ENCODE measurements around the gene FIGNL2. TPM values are rescaled to one million over a fixed set of nuclear protein-coding genes. Genes with fewer than 3 reads are reported as not detected.

FIGNL2 gene
- total and polyA plus RNA-seq, 4 donors, result 0.06 to 0.70 (median 0.33) TPM

- H3K9me3 ChIP-seq (ENCODE audit: control insufficient read depth in 4 of 4, low read length in 3 of 4), result no peaks in the 10 kb centered on the region
- DNase-seq (ENCODE audit: low spot score), result no peak
Measured at GRCh38 chr12:51873251-51873994, 24.9 kb upstream of the FIGNL2 start.

DNA sequence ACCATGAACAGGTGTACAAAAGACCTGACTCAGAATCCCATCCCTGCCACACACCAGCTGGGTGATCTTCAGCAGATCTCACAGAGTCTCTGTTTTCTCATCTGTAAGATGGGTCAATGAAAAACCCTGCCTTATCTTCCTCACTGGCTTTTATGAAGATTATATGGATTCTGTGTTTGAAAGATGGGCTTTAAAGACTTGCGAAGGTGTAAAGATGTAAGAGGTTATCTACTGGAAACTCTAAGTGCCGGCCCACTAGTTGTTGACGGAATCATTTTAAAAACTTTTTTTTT, 24.1 kb upstream of the FIGNL2 start:
- H3K4me1 ChIP-seq (ENCODE audit: control insufficient read depth in 4 of 4, insufficient read depth in 4 of 4, low read length in 3 of 4), result peaks cover 0 to 9% (median 5%) of the 10 kb centered on the region in 4 donors
- H3K9ac ChIP-seq (ENCODE audit: low read depth in 1 of 2, low read length in 2 of 2), result no peak overlapping the region
- no peaks in the 10 kb centered on the region for H3K36me3 ChIP-seq (ENCODE audit: control insufficient read depth in 4 of 4, insufficient read depth in 3 of 4, low read depth in 1 of 4, low read length in 3 of 4)
- H3K27ac ChIP-seq (ENCODE audit: low read depth in 1 of 2, low read length in 2 of 2), result no peak overlapping the region
- WGBS, result 97% methylated on average over 3 of the region's 3 CpGs
- no peak overlapping the region for H3K4me3 ChIP-seq (ENCODE audit: low read depth in 1 of 3, low read length in 3 of 3)
- DNase-seq (ENCODE audit: low spot score), result no peak
- H3K27me3 ChIP-seq (ENCODE audit: control insufficient read depth in 4 of 4, insufficient read depth in 4 of 4, low read length in 3 of 4), result peaks cover 0 to 2% (median 0%) of the 10 kb centered on the region in 4 donors
- no peaks in the 10 kb centered on the region for H3K9me3 ChIP-seq (ENCODE audit: control insufficient read depth in 4 of 4, low read length in 3 of 4)
- no peak for TF ChIP-seq RAD21 (IDR thresholded peaks at IDR 0.05)
- TF ChIP-seq YY1 (IDR thresholded peaks at IDR 0.05), result no peak
- TF ChIP-seq ZBTB33 (IDR thresholded peaks at IDR 0.05), result no peak
- TF ChIP-seq, protein P1, sequence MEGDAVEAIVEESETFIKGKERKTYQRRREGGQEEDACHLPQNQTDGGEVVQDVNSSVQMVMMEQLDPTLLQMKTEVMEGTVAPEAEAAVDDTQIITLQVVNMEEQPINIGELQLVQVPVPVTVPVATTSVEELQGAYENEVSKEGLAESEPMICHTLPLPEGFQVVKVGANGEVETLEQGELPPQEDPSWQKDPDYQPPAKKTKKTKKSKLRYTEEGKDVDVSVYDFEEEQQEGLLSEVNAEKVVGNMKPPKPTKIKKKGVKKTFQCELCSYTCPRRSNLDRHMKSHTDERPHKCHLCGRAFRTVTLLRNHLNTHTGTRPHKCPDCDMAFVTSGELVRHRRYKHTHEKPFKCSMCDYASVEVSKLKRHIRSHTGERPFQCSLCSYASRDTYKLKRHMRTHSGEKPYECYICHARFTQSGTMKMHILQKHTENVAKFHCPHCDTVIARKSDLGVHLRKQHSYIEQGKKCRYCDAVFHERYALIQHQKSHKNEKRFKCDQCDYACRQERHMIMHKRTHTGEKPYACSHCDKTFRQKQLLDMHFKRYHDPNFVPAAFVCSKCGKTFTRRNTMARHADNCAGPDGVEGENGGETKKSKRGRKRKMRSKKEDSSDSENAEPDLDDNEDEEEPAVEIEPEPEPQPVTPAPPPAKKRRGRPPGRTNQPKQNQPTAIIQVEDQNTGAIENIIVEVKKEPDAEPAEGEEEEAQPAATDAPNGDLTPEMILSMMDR (IDR thresholded peaks at IDR 0.05; ENCODE audit: low read depth, low read length, missing input control), result no peak

More at GRCh38 chr12:51873251-51873994, 24.9 kb upstream of the FIGNL2 start:
- H3K36me3 ChIP-seq (ENCODE audit: control insufficient read depth in 4 of 4, insufficient read depth in 3 of 4, low read depth in 1 of 4, low read length in 3 of 4), result no peaks in the 10 kb centered on the region
- peaks cover 0 to 9% (median 5%) of the 10 kb centered on the region in 4 donors for H3K4me1 ChIP-seq (ENCODE audit: control insufficient read depth in 4 of 4, insufficient read depth in 4 of 4, low read length in 3 of 4)
- no peak overlapping the region for H3K9ac ChIP-seq (ENCODE audit: low read depth in 1 of 2, low read length in 2 of 2)
- no peak for TF ChIP-seq FOXA1 (IDR thresholded peaks at IDR 0.05)
- TF ChIP-seq GABPA (IDR thresholded peaks at IDR 0.05 in 1 of 2, conservative IDR thresholded peaks at IDR 0.05 in 1 of 2), result no peak
- no peak for TF ChIP-seq RXRA (IDR thresholded peaks at IDR 0.05)
- TF ChIP-seq ZBTB33 (IDR thresholded peaks at IDR 0.05), result no peak
- no peak for TF ChIP-seq RAD21 (IDR thresholded peaks at IDR 0.05)
- H3K27ac ChIP-seq (ENCODE audit: low read depth in 1 of 2, low read length in 2 of 2), result no peak overlapping the region
- 77% methylated on average over 8 of the region's 8 CpGs for WGBS
- peaks cover 0 to 2% (median 0%) of the 10 kb centered on the region in 4 donors for H3K27me3 ChIP-seq (ENCODE audit: control insufficient read depth in 4 of 4, insufficient read depth in 4 of 4, low read length in 3 of 4)
- H3K4me3 ChIP-seq (ENCODE audit: low read depth in 1 of 3, low read length in 3 of 3), result no peak overlapping the region

DNA sequence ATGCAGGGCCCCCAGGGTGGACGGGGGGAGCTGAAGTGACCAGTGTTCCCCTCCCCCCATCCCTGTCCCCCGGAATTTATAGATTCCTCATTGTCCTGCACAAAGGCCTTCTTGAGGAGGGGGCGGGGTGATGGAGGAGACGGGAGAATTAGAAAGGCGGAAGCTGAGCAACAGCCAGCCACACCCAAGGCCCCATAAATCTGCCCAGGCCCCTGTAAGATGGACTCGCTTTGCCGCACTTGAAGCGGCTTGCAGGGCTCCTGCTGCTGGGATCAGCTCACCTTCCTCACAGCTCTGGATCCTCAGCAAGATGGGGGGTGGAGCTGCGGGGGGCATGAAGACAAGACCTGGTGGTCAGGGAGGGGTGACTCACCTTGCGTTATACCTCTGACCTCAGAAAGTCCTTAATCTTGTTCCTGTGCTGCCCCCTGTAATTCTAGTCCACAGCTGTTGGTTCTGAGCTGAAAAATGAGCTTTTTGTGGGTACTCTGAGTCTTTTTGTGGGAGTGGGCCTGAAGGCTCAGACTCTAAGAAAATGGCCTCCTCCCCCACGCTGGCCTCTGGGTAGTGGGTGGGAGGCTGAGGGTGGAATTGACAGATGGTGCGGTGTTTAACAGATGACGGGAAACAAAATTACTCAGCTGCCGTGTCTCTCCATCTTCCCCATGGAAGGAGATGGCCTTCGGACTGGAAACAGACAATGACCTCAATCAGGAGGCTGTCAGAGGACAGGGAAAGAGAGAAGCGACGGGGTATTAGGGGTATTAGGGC, 23.6 kb upstream of the FIGNL2 start:
- no peak for TF ChIP-seq RAD21 (IDR thresholded peaks at IDR 0.05)
- no peak for TF ChIP-seq SP1 (IDR thresholded peaks at IDR 0.05)
- TF ChIP-seq NR2F2 (IDR thresholded peaks at IDR 0.05), result no peak
- TF ChIP-seq YY1 (IDR thresholded peaks at IDR 0.05), result no peak
- no peak for TF ChIP-seq REST (IDR thresholded peaks at IDR 0.05)
- no peak for TF ChIP-seq TAF1 (conservative IDR thresholded peaks at IDR 0.05)
- no peak for TF ChIP-seq EGR1 (IDR thresholded peaks at IDR 0.05; ENCODE audit: low read depth in 2 of 2)
- no peak for TF ChIP-seq ATF3 (IDR thresholded peaks at IDR 0.05)
- peaks cover 0 to 9% (median 5%) of the 10 kb centered on the region in 4 donors for H3K4me1 ChIP-seq (ENCODE audit: control insufficient read depth in 4 of 4, insufficient read depth in 4 of 4, low read length in 3 of 4)
- H3K27me3 ChIP-seq (ENCODE audit: control insufficient read depth in 4 of 4, insufficient read depth in 4 of 4, low read length in 3 of 4), result peaks cover 0 to 2% (median 0%) of the 10 kb centered on the region in 4 donors
- no peak overlapping the region for H3K4me3 ChIP-seq (ENCODE audit: low read depth in 1 of 3, low read length in 3 of 3)
- H3K9me3 ChIP-seq (ENCODE audit: control insufficient read depth in 4 of 4, low read length in 3 of 4), result no peaks in the 10 kb centered on the region
- WGBS, result 88% methylated on average over 17 of the region's 17 CpGs
- H3K27ac ChIP-seq (ENCODE audit: low read depth in 1 of 2, low read length in 2 of 2), result no peak overlapping the region
- no peaks in the 10 kb centered on the region for H3K36me3 ChIP-seq (ENCODE audit: control insufficient read depth in 4 of 4, insufficient read depth in 3 of 4, low read depth in 1 of 4, low read length in 3 of 4)
- no peak for DNase-seq (ENCODE audit: low spot score)
- no peak overlapping the region for H3K9ac ChIP-seq (ENCODE audit: low read depth in 1 of 2, low read length in 2 of 2)
